Vagina (tissue), 2 donors: ENCODE results near the gene ESR1.
A peak's percentile ranks its signal among the peaks of the same experiment; 100 is the strongest.

Source experiments
- CTCF ChIP-seq, 3 experiments: fragments of 450-650 bp in 2 of 3; fragments of 200-600 bp in 1 of 3; sonication (generic) in 1 of 3; IDR thresholded peaks; one replicate each; pipeline ENCODE4 v1.5.1; 2017 to 2019; ENCODE audit warnings: antibody characterized with exemption in 3 of 3, mild to moderate bottlenecking in 2 of 3, moderate library complexity in 2 of 3
- POLR2A ChIP-seq, 2 donors: fragments of 450-650 bp; IDR thresholded peaks; one replicate each; pipeline ENCODE4 v1.6.1; 2017; ENCODE audit warnings: antibody characterized with exemption in 2 of 2, mild to moderate bottlenecking in 2 of 2, moderate library complexity in 2 of 2
- POLR2AphosphoS5 ChIP-seq, 2 donors: sonication (generic); formaldehyde crosslinking; IDR thresholded peaks; one replicate each; pipeline ENCODE4 v1.9.0; 2017; ENCODE audit warnings: antibody characterized with exemption in 2 of 2, mild to moderate bottlenecking in 2 of 2, low read depth in 1 of 2; ENCODE audit not compliant: insufficient read depth in 1 of 2

DNA sequence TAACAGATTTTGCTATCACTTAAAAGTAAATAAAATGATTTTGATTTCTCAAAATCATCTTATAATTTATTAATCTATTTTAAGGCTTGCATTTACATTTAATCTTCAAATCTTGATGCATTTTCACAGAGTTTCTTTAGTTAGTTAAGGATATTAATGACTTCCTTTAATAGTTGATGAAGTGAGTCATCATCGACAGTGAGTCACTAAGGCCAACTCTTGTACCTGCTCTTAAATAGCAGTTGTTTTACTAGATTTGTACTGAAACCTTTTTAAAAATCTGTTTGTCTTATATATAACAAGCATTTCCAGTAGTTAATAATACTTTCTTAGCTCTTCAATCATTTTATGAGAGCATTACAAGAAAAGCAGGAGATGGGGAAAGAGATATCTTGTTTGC is 191.7 kb downstream of the ESR1 start:
- TF ChIP-seq POLR2A (IDR thresholded peaks at IDR 0.05) (no peak), CTCF (IDR thresholded peaks at IDR 0.05) (no peak), POLR2AphosphoS5 (IDR thresholded peaks at IDR 0.05; ENCODE audit: insufficient read depth in 1 of 2, low read depth in 1 of 2) (peak in 1 of 2 donors; percentile 3)
